ENCODE measurements around the gene SPAAR.

DNA sequence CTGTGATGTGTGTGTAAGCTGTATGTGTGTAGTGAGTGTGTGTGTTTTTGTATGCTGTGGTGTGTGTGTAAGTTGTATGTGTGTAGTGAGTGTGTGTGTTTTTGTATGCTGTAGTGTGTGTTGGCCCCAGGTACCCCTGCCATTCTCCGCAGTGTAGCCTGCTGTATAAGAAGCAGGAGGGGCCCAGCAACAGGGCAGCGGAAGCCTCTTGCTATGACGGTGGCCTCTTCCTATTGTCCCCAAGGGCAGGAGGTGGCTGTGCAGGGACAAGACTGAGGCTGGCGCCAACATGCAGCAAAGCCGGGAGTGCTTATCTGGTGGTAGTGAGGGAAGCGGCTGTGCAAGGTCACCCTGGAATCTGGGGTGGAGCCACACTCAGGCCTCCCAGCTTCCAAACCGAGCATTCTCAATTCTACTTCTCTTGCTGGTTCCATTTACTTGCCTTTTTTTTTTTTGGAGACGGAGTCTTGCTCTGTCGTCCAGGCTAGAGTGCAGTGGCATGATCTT lies 5.1 kb downstream of the SPAAR start:
- TF ChIP-seq, protein P1, sequence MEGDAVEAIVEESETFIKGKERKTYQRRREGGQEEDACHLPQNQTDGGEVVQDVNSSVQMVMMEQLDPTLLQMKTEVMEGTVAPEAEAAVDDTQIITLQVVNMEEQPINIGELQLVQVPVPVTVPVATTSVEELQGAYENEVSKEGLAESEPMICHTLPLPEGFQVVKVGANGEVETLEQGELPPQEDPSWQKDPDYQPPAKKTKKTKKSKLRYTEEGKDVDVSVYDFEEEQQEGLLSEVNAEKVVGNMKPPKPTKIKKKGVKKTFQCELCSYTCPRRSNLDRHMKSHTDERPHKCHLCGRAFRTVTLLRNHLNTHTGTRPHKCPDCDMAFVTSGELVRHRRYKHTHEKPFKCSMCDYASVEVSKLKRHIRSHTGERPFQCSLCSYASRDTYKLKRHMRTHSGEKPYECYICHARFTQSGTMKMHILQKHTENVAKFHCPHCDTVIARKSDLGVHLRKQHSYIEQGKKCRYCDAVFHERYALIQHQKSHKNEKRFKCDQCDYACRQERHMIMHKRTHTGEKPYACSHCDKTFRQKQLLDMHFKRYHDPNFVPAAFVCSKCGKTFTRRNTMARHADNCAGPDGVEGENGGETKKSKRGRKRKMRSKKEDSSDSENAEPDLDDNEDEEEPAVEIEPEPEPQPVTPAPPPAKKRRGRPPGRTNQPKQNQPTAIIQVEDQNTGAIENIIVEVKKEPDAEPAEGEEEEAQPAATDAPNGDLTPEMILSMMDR (optimal IDR thresholded peaks at IDR 0.05 in 1 of 3, IDR thresholded peaks at IDR 0.05 in 1 of 3, conservative IDR thresholded peaks at IDR 0.05 in 1 of 3; ENCODE audit: extremely low read depth in 1 of 3, insufficient read depth in 2 of 3, low read length in 3 of 3) = no peak
- no peak for TF ChIP-seq EZH2 (IDR thresholded peaks at IDR 0.05; ENCODE audit: low read length)
